Stomach (tissue), 9 donors: Measurements from ENCODE around the gene CACNA2D4. TPM values are rescaled to one million over a fixed set of nuclear protein-coding genes. Genes with fewer than 3 reads are reported as not detected.

ENCODE experiments used
- DNase-seq, 2 donors: peaks; one replicate each; pipeline versions ENCODE4 v3.0.0 to v3.0.0-alpha.2; 2013 to 2019
- H3K27ac ChIP-seq, 5 donors: fragments of 200-600 bp in 4 of 5; sonication (generic) in 4 of 5; one replicate each; pipeline ENCODE4 v1.5.1; 2013 to 2019; ENCODE audit warnings: mild to moderate bottlenecking in 1 of 5, moderate library complexity in 1 of 5
- H3K27me3 ChIP-seq, 3 donors: fragments of 200-600 bp; sonication (generic); one replicate each; pipeline ENCODE4 v1.5.1; 2017 to 2019; ENCODE audit warnings: mixed run types in 1 of 3
- H3K36me3 ChIP-seq, 4 donors: fragments of 200-600 bp; sonication (generic); 1 replicate in 3 of 4; 2 replicates in 1 of 4; pipeline ENCODE4 v1.5.1; 2016 to 2019
- H3K4me1 ChIP-seq, 4 donors: fragments of 200-600 bp; sonication (generic); one replicate each; pipeline ENCODE4 v1.5.1; 2016 to 2019
- H3K4me3 ChIP-seq, 4 donors: fragments of 200-600 bp; sonication (generic) in 3 of 4; one replicate each; pipeline ENCODE4 v1.5.1; 2016 to 2019; ENCODE audit warnings: mild to moderate bottlenecking in 1 of 4
- H3K9me3 ChIP-seq, 4 donors: fragments of 200-600 bp; sonication (generic); one replicate each; pipeline ENCODE4 v1.5.1; 2016 to 2019
- CTCF ChIP-seq, 7 experiments: fragments of 450-650 bp in 4 of 7; fragments of 200-600 bp in 3 of 7; sonication (generic) in 3 of 7; IDR thresholded peaks; one replicate each; pipeline ENCODE4 v1.5.1; 2016 to 2019; ENCODE audit warnings: antibody characterized with exemption in 7 of 7, control low read depth in 2 of 7, mild to moderate bottlenecking in 1 of 7
- EP300 ChIP-seq: sonication (generic); formaldehyde crosslinking; IDR thresholded peaks from one replicate; pipeline ENCODE4 v1.6.1; 2017; ENCODE audit warnings: antibody characterized with exemption
- POLR2A ChIP-seq, 4 donors: fragments of 450-650 bp; IDR thresholded peaks; one replicate each; pipeline ENCODE4 v1.6.1; 2016; ENCODE audit warnings: antibody characterized with exemption in 4 of 4, control low read depth in 2 of 4, mild to moderate bottlenecking in 1 of 4, moderate library complexity in 1 of 4
- POLR2AphosphoS5 ChIP-seq, 3 donors: sonication (generic); formaldehyde crosslinking; IDR thresholded peaks; one replicate each; pipeline ENCODE4 v1.6.1; 2016; ENCODE audit warnings: antibody characterized with exemption in 3 of 3
- WGBS, 5 donors: extraction: QIAGEN DNeasy Blood & Tissue Kit in 3 of 5; methylation state at CpG; one replicate each; pipeline versions ENCODE4 v1.1.5 to v1.1.7; 2013 to 2018; 5-methylcytosine and 5-hydroxymethylcytosine counted together
- intact Hi-C: fragments of 100-400 bp; cut with DNase I; formaldehyde crosslinking; loops from one replicate; pipeline ENCODE4 v1.15.1; 2023; ENCODE audit warnings: low total_unique reads
- polyA plus RNA-seq, 3 donors: library from polyadenylated mRNA; stranded (reverse); fragments of 200-250 nt; gene quantifications; one replicate each; pipeline ENCODE4 v1.2.3, GENCODE V29; 2013
- total RNA-seq, 5 donors: library from RNA; depleted of rRNA; stranded (reverse); fragments of >200 nt; gene quantifications; one replicate each; pipeline versions ENCODE4 v1.1.0 to v1.2.3, GENCODE V29; 2014 to 2016
- donor health status: healthy with polysubstance abuse.
- donor health status: Bipolar disorder and iron deficiency.
- donor health status: healthy.

The CACNA2D4 gene
- total and polyA plus RNA-seq, 8 donors = 0.58 to 3.5 (median 1.8) TPM; not detected in 1

- Histone ChIP-seq H3K4me3 (no peak overlapping the region), H3K9me3 (no peaks in the 10 kb centered on the region), H3K4me1 (peaks cover 19 to 46% (median 36%) of the 10 kb centered on the region in 4 donors), H3K27me3 (no peaks in the 10 kb centered on the region), H3K27ac (peak overlapping the region in 1 of 5 donors; percentile 18), H3K36me3 (peaks cover 0 to 3% (median 1%) of the 10 kb centered on the region in 4 donors)
- intact Hi-C loops = loop anchor here (5.0 to 10.0 kb wide), 2 partner anchors 141 to 241 kb away; no protein-coding TSS in a partner anchor
- TF ChIP-seq EP300 = no peak
- no peak for TF ChIP-seq CTCF (IDR thresholded peaks at IDR 0.05)
- TF ChIP-seq POLR2A (IDR thresholded peaks at IDR 0.05) = no peak
- no peak for DNase-seq
- 89 to 93% (median 91%) methylated on average over 23 to 26 of the region's 26 CpGs for WGBS, 5 donors
These were observed 124.8 kb downstream of the CACNA2D4 start for GRCh38 chr12:1793426-1794210.

- H3K27ac ChIP-seq = no peak overlapping the region
- intact Hi-C loops = loop anchor here (5.0 to 10.0 kb wide), 2 partner anchors 140 to 242 kb away; no protein-coding TSS in a partner anchor
- peaks cover 0 to 15% (median 12%) of the 10 kb centered on the region in 4 donors for H3K36me3 ChIP-seq
- no peak for DNase-seq
- no peaks in the 10 kb centered on the region for H3K9me3 ChIP-seq
- no peak overlapping the region for H3K4me3 ChIP-seq
- 79 to 90% (median 87%) methylated on average over 6 of the region's 6 CpGs for WGBS, 5 donors
- H3K27me3 ChIP-seq = no peaks in the 10 kb centered on the region
- peaks cover 19 to 39% (median 31%) of the 10 kb centered on the region in 4 donors for H3K4me1 ChIP-seq
- TF ChIP-seq POLR2AphosphoS5 (IDR thresholded peaks at IDR 0.05) (no peak), EP300 (no peak), CTCF (IDR thresholded peaks at IDR 0.05) (no peak), POLR2A (IDR thresholded peaks at IDR 0.05) (no peak)
These were observed 126.0 kb downstream of the CACNA2D4 start for GRCh38 chr12:1792406-1792805.

GRCh38 chr12:1791104-1791841 lies 127.2 kb downstream of the CACNA2D4 start:
- peak; percentile 77 to 88 for DNase-seq
- WGBS, 5 donors = 36 to 48% (median 37%) methylated on average over 10 of the region's 10 CpGs
- peaks cover 0 to 26% (median 23%) of the 10 kb centered on the region in 4 donors for H3K36me3 ChIP-seq
- H3K27ac ChIP-seq = peak overlapping the region in 2 of 5 donors; percentile 11 to 49
- H3K27me3 ChIP-seq = no peaks in the 10 kb centered on the region
- intact Hi-C loops = loop anchor here (5.0 to 10.0 kb wide), 2 partner anchors 139 to 244 kb away; no protein-coding TSS in a partner anchor
- H3K4me3 ChIP-seq = no peak overlapping the region
- H3K4me1 ChIP-seq = peaks cover 14 to 30% (median 20%) of the 10 kb centered on the region in 4 donors
- no peaks in the 10 kb centered on the region for H3K9me3 ChIP-seq
- no peak for TF ChIP-seq POLR2A (IDR thresholded peaks at IDR 0.05)
- peak in 1 of 3 donors; percentile 65 for TF ChIP-seq POLR2AphosphoS5 (IDR thresholded peaks at IDR 0.05)
- TF ChIP-seq CTCF (IDR thresholded peaks at IDR 0.05) = peak in 5 of 7 experiments; percentile 66 to 85 (median 74)
- no peak for TF ChIP-seq EP300

- no peak for DNase-seq
- TF ChIP-seq CTCF (IDR thresholded peaks at IDR 0.05) (no peak), EP300 (no peak), POLR2AphosphoS5 (IDR thresholded peaks at IDR 0.05) (no peak), POLR2A (IDR thresholded peaks at IDR 0.05) (no peak)
- WGBS, 5 donors = 70 to 80% (median 72%) methylated on average over 7 of the region's 7 CpGs
These were observed 128.0 kb downstream of the CACNA2D4 start for GRCh38 chr12:1790444-1790843.

More at GRCh38 chr12:1790444-1790843, 128.0 kb downstream of the CACNA2D4 start:
- Histone ChIP-seq H3K4me3 (no peak overlapping the region), H3K9me3 (no peaks in the 10 kb centered on the region), H3K27me3 (no peaks in the 10 kb centered on the region), H3K27ac (no peak overlapping the region), H3K4me1 (peaks cover 8 to 23% (median 13%) of the 10 kb centered on the region in 4 donors), H3K36me3 (peaks cover 5 to 34% (median 31%) of the 10 kb centered on the region in 4 donors)
- intact Hi-C loops = loop anchor here (5.0 to 10.0 kb wide), 2 partner anchors 138 to 244 kb away; no protein-coding TSS in a partner anchor
